ENCODE measurements around the gene TTC24. TPM values are rescaled to one million over a fixed set of nuclear protein-coding genes. Genes with fewer than 3 reads are reported as not detected.

TTC24 gene
- total and polyA plus RNA-seq, 4 donors: not detected

- WGBS (ENCODE audit: insufficient coverage): under 1% methylated on average over 60 of the region's 60 CpGs
- DNase-seq (ENCODE audit: low read depth in 4 of 6, low spot score in 6 of 6): peak in 3 of 6 donors; percentile 65 to 92 (median 90)
- Histone ChIP-seq H3K4me3 (ENCODE audit: low read depth, low read length) (peak within 1 kb of the TSS; percentile 87), H3K4me1 (ENCODE audit: control insufficient read depth, insufficient read depth, low read length) (peaks cover 36% of the 10 kb centered on the region), H3K9me3 (ENCODE audit: control insufficient read depth, insufficient read depth, low read length) (no peaks in the 10 kb centered on the region), H3K36me3 (ENCODE audit: control insufficient read depth, insufficient read depth, low read length) (peaks cover 28% of the 10 kb centered on the region), H3K27me3 (ENCODE audit: control insufficient read depth, insufficient read depth, low read length) (no peaks in the 10 kb centered on the region), H3K27ac (ENCODE audit: low read depth, low read length) (peak within 1 kb of the TSS; percentile 69)
These were observed 12.1 kb downstream of the TTC24 start, which contains the start of gene NAXE for GRCh38 chr1:156591432-156592157. Gene NAXE (plus strand): TSS chr1:156591776. CDS start chr1:156591805, 29 bp downstream.

DNA sequence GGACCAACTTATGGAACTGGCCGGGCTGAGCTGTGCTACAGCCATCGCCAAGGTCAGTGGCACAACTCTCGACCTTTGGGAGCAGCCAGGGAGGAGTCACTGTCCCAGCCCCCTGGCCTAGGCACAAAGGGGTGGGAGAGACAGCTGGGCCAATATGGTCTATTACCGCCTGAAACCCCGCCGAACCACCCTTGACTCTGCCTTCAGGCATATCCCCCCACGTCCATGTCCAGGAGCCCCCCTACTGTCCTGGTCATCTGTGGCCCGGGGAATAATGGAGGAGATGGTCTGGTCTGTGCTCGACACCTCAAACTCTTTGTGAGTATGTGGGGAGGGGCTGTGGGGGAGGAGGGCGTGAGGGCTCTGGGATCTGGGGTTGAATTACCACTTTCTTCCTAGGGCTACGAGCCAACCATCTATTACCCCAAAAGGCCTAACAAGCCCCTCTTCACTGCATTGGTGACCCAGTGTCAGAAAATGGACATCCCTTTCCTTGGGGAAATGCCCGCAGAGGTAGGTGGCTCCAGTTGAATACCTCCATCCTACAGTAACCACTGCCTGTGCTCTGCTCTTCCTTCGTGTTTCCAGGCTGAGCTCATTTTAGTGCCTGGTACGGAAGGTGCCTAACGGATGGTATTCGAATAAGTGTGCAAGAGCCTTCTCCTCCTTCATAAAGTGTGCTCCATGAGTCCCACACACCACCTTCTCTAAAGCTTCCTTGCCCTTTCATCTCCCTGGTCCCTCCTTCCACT, 12.8 kb downstream of the TTC24 start:
- H3K36me3 ChIP-seq (ENCODE audit: control insufficient read depth, insufficient read depth, low read length): peaks cover 35% of the 10 kb centered on the region
- H3K27me3 ChIP-seq (ENCODE audit: control insufficient read depth, insufficient read depth, low read length): no peaks in the 10 kb centered on the region
- peak overlapping the region; percentile 87 for H3K4me3 ChIP-seq (ENCODE audit: low read depth, low read length)
- H3K9me3 ChIP-seq (ENCODE audit: control insufficient read depth, insufficient read depth, low read length): no peaks in the 10 kb centered on the region
- DNase-seq (ENCODE audit: low read depth in 4 of 6, low spot score in 6 of 6): no peak
- H3K4me1 ChIP-seq (ENCODE audit: control insufficient read depth, insufficient read depth, low read length): peaks cover 36% of the 10 kb centered on the region
- H3K27ac ChIP-seq (ENCODE audit: low read depth, low read length): peak overlapping the region; percentile 69
- 39% methylated on average over 8 of the region's 16 CpGs for WGBS (ENCODE audit: insufficient coverage)

DNA sequence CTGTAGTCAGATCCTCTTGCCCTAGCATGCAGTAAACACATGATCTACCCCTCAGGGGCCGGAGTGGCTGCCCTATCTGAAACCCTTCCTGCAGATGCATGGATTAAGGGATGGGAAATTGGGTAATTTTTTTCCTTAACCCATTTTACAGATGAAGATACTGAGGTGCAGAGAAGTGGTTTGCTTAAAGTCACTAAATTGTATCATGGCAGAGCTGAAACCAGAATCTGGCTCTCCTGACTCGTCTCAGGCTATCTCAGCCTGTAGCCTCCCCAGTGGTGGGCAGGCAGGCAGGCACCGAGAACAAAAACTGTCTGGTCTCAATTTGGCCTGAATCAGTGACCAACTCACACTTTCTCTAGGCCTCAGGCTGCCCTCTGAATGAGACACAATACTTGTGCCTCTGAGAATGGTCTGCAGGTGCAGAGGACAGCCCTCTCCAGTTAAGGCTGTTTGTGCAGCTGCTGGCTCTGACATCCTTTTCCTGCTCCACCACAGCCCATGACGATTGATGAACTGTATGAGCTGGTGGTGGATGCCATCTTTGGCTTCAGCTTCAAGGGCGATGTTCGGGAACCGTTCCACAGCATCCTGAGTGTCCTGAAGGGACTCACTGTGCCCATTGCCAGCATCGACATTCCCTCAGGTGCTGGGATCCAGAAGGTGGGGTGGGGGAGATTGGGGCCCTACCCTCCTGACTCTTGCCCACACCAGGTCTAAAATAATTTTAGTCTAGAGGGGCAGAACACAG, 13.6 kb downstream of the TTC24 start:
- Histone ChIP-seq H3K9me3 (ENCODE audit: control insufficient read depth, insufficient read depth, low read length) (no peaks in the 10 kb centered on the region), H3K27ac (ENCODE audit: low read depth, low read length) (no peak overlapping the region), H3K36me3 (ENCODE audit: control insufficient read depth, insufficient read depth, low read length) (peaks cover 42% of the 10 kb centered on the region), H3K4me1 (ENCODE audit: control insufficient read depth, insufficient read depth, low read length) (peaks cover 36% of the 10 kb centered on the region), H3K4me3 (ENCODE audit: low read depth, low read length) (no peak overlapping the region), H3K27me3 (ENCODE audit: control insufficient read depth, insufficient read depth, low read length) (no peaks in the 10 kb centered on the region)
- 55% methylated on average over 4 of the region's 8 CpGs for WGBS (ENCODE audit: insufficient coverage)
- peak in 1 of 6 donors; percentile 3 for DNase-seq (ENCODE audit: low read depth in 4 of 6, low spot score in 6 of 6)

DNA sequence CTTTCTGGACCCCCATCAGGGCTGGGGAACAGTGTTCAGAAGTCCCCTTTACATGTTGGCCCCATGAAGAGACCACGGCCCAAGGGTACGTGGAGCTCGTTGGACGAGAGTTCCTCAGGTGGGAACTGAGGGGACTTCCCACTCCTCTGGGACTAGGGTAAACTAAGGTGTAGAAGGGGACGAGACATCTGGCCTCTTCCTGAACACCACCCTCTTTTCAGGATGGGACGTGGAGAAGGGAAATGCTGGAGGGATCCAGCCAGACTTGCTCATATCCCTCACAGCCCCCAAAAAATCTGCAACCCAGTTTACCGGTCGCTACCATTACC, 14.1 kb downstream of the TTC24 start:
- no peak overlapping the region for H3K4me3 ChIP-seq (ENCODE audit: low read depth, low read length)
- WGBS (ENCODE audit: insufficient coverage): 53% methylated on average over 2 of the region's 8 CpGs
- peaks cover 36% of the 10 kb centered on the region for H3K4me1 ChIP-seq (ENCODE audit: control insufficient read depth, insufficient read depth, low read length)
- no peaks in the 10 kb centered on the region for H3K9me3 ChIP-seq (ENCODE audit: control insufficient read depth, insufficient read depth, low read length)
- H3K27ac ChIP-seq (ENCODE audit: low read depth, low read length): peak overlapping the region; percentile 27
- no peak for DNase-seq (ENCODE audit: low read depth in 4 of 6, low spot score in 6 of 6)
- H3K36me3 ChIP-seq (ENCODE audit: control insufficient read depth, insufficient read depth, low read length): peaks cover 48% of the 10 kb centered on the region
- no peaks in the 10 kb centered on the region for H3K27me3 ChIP-seq (ENCODE audit: control insufficient read depth, insufficient read depth, low read length)

DNA sequence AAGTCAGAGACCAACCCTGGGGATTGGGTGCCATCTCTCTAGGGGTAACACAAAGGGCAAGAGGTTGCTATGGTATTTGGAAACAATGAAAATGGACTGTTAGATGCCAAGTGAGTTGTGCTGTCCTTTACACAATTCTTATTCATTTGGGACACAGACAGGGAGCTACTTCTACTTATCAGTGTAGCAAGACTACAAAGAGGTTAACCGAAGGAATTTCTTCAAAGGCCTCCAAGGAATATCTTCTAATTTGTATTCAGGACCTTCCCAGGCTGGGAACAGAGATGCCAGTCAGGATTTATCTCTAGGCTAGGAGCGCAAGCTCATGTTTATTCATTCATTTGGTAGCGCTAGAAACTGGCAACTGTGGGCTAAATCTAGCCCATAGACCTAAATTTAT, 14.7 kb downstream of the TTC24 start:
- no peaks in the 10 kb centered on the region for H3K27me3 ChIP-seq (ENCODE audit: control insufficient read depth, insufficient read depth, low read length)
- DNase-seq (ENCODE audit: low read depth in 4 of 6, low spot score in 6 of 6): peak in 2 of 6 donors; percentile 61 to 84
- H3K36me3 ChIP-seq (ENCODE audit: control insufficient read depth, insufficient read depth, low read length): peaks cover 48% of the 10 kb centered on the region
- H3K4me1 ChIP-seq (ENCODE audit: control insufficient read depth, insufficient read depth, low read length): peaks cover 36% of the 10 kb centered on the region
- no peak overlapping the region for H3K4me3 ChIP-seq (ENCODE audit: low read depth, low read length)
- WGBS (ENCODE audit: insufficient coverage): 0% methylated on average over 2 of the region's 3 CpGs
- H3K27ac ChIP-seq (ENCODE audit: low read depth, low read length): peak overlapping the region; percentile 27
- no peaks in the 10 kb centered on the region for H3K9me3 ChIP-seq (ENCODE audit: control insufficient read depth, insufficient read depth, low read length)

DNA sequence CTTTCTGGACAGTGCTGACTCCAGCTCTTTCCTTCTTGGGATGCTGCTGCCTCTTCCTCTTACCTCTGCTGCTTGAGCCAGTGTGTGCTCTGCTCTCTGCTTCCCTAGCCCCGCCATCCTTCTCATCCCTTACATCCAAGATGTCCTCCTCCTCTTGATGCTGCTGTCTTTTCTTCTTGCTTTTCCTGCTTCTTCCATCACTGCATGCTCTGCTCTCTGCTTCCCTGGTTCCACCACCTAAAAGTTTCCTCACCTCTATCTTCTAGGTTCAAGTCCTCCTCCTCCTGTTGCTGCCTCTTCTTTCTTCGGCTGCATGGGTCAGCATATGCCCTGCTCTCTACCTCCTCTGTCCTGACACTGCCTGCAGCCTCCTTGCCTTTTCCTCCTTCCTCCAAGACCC, 15.5 kb downstream of the TTC24 start:
- 89% methylated on average over 2 of the region's 2 CpGs for WGBS (ENCODE audit: insufficient coverage)

DNA sequence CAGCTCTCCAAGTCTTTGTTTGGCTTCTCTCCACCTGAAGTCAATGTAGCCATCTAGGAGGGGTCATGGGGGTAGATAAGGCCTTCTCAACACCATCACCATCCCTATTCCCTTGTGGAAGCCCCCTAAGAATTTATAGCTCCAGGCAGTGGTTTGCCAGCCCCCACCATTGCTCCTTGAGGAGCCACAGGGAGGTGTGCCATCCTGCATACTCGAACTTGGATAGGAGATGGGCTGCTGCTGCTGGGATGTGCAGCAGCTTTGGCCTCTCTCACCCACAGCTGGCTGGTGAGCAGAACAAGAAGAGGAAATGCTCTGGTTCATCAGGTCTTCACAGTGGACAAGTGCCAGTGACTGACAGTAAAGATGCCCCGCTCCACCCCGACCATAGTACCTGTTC, 16.9 kb downstream of the TTC24 start:
- Histone ChIP-seq H3K4me1 (ENCODE audit: control insufficient read depth, insufficient read depth, low read length) (peaks cover 45% of the 10 kb centered on the region), H3K27me3 (ENCODE audit: control insufficient read depth, insufficient read depth, low read length) (no peaks in the 10 kb centered on the region), H3K4me3 (ENCODE audit: low read depth, low read length) (no peak overlapping the region), H3K36me3 (ENCODE audit: control insufficient read depth, insufficient read depth, low read length) (peaks cover 48% of the 10 kb centered on the region), H3K27ac (ENCODE audit: low read depth, low read length) (no peak overlapping the region), H3K9me3 (ENCODE audit: control insufficient read depth, insufficient read depth, low read length) (no peaks in the 10 kb centered on the region)
- no peak for DNase-seq (ENCODE audit: low read depth in 4 of 6, low spot score in 6 of 6)
- 90% methylated on average over 1 of the region's 3 CpGs for WGBS (ENCODE audit: insufficient coverage)

More for the DNA sequence above, 15.5 kb downstream of the TTC24 start:
- Histone ChIP-seq H3K27me3 (ENCODE audit: control insufficient read depth, insufficient read depth, low read length) (no peaks in the 10 kb centered on the region), H3K9me3 (ENCODE audit: control insufficient read depth, insufficient read depth, low read length) (no peaks in the 10 kb centered on the region), H3K4me3 (ENCODE audit: low read depth, low read length) (no peak overlapping the region), H3K27ac (ENCODE audit: low read depth, low read length) (peak overlapping the region; percentile 61), H3K36me3 (ENCODE audit: control insufficient read depth, insufficient read depth, low read length) (peaks cover 48% of the 10 kb centered on the region), H3K4me1 (ENCODE audit: control insufficient read depth, insufficient read depth, low read length) (peaks cover 36% of the 10 kb centered on the region)
- no peak for DNase-seq (ENCODE audit: low read depth in 4 of 6, low spot score in 6 of 6)

DNA sequence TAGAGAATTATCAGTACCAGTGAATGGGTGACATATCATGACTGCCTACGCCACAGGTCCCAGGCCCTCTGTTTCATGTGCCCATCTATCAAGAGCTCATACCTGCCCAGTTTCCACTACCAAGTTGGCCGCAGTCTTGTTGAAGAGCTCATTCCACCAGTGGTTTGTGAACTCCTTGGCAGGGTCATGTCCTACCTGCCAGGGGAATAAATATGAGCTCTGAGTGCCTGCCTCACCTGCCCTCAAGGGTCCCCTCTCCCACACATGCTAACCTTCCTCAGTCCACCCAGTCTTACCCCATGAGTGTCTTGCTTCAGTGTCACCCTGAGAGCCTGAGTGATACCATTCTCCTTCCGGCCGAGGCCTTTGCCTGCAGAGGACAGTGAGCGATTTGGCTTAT, 18.6 kb downstream of the TTC24 start:
- H3K27me3 ChIP-seq (ENCODE audit: control insufficient read depth, insufficient read depth, low read length): no peaks in the 10 kb centered on the region
- peaks cover 45% of the 10 kb centered on the region for H3K4me1 ChIP-seq (ENCODE audit: control insufficient read depth, insufficient read depth, low read length)
- peaks cover 43% of the 10 kb centered on the region for H3K36me3 ChIP-seq (ENCODE audit: control insufficient read depth, insufficient read depth, low read length)
- H3K9me3 ChIP-seq (ENCODE audit: control insufficient read depth, insufficient read depth, low read length): no peaks in the 10 kb centered on the region
- no peak overlapping the region for H3K27ac ChIP-seq (ENCODE audit: low read depth, low read length)
- no peak for DNase-seq (ENCODE audit: low read depth in 4 of 6, low spot score in 6 of 6)
- no peak overlapping the region for H3K4me3 ChIP-seq (ENCODE audit: low read depth, low read length)
- WGBS (ENCODE audit: insufficient coverage): 97% methylated on average over 5 of the region's 5 CpGs

- Histone ChIP-seq H3K4me1 (ENCODE audit: control insufficient read depth, insufficient read depth, low read length) (peaks cover 37% of the 10 kb centered on the region), H3K27me3 (ENCODE audit: control insufficient read depth, insufficient read depth, low read length) (no peaks in the 10 kb centered on the region), H3K27ac (ENCODE audit: low read depth, low read length) (no peak overlapping the region), H3K36me3 (ENCODE audit: control insufficient read depth, insufficient read depth, low read length) (peaks cover 38% of the 10 kb centered on the region), H3K9me3 (ENCODE audit: control insufficient read depth, insufficient read depth, low read length) (no peaks in the 10 kb centered on the region), H3K4me3 (ENCODE audit: low read depth, low read length) (no peak overlapping the region)
- DNase-seq (ENCODE audit: low read depth in 4 of 6, low spot score in 6 of 6): no peak
- WGBS (ENCODE audit: insufficient coverage): 100% methylated on average over 1 of the region's 4 CpGs
These were observed 19.4 kb downstream of the TTC24 start for GRCh38 chr1:156598731-156599432.

All from spinal cord (tissue), 10 donors.